ENCODE data around the gene C1QTNF5. TPM values are rescaled to one million over a fixed set of nuclear protein-coding genes. Genes with fewer than 3 reads are reported as not detected.

The C1QTNF5 gene
- total RNA-seq, 1 experiment from 2014 or later: 0.33 TPM

GRCh38 chr11:119316016-119316728, 24.5 kb downstream of the C1QTNF5 start:
- WGBS (ENCODE audit: extremely low coverage, insufficient read length, low lambda C conversion rate): no CpG with 5 or more reads among the region's 46 CpGs
- Histone ChIP-seq H3K4ac (ENCODE audit: low read depth, low read length) (no peak overlapping the region), H3K79me1 (ENCODE audit: insufficient read depth, low read depth, low read length, poor library complexity, severe bottlenecking) (no peaks in the 10 kb centered on the region), H2BK12ac (ENCODE audit: insufficient read length, low read depth, low read length) (no peak overlapping the region), H2BK15ac (ENCODE audit: low read depth, low read length) (no peak overlapping the region), H3K23me2 (ENCODE audit: insufficient read length, low read depth, low read length, poor library complexity, severe bottlenecking) (peaks cover 30% of the 10 kb centered on the region), H2AK5ac (ENCODE audit: insufficient read length, low read length) (no peak overlapping the region), H3K9ac (ENCODE audit: extremely low read depth, insufficient read length, low read length) (no peak overlapping the region), H3K56ac (ENCODE audit: insufficient read length, low read depth, low read length) (no peak overlapping the region), H3K27me3 (ENCODE audit: insufficient read depth, low read length) (peaks cover 9% of the 10 kb centered on the region; the same call in 1 of the 2 replicates), H3K79me2 (ENCODE audit: insufficient read depth, low read length) (no peaks in the 10 kb centered on the region), H2BK120ac (ENCODE audit: low read depth, low read length, poor library complexity, severe bottlenecking) (no peak overlapping the region), H3T11ph (ENCODE audit: low read length) (no peak overlapping the region), H3K4me1 (ENCODE audit: insufficient read depth, low read length) (peaks cover 15% of the 10 kb centered on the region; the same call in 1 of the 2 replicates), H2BK20ac (ENCODE audit: low read depth, low read length, poor library complexity, severe bottlenecking) (no peak overlapping the region), H3K4me2 (ENCODE audit: insufficient read depth, insufficient read length, low read length) (peak overlapping the region; percentile 77), H3K9me3 (ENCODE audit: control insufficient read depth, low read depth, low read length) (no peaks in the 10 kb centered on the region), H3K27ac (ENCODE audit: insufficient read length, low read depth, low read length) (no peak overlapping the region), H4K91ac (ENCODE audit: insufficient read length, low read depth, low read length) (no peak overlapping the region), H3K18ac (ENCODE audit: insufficient read length, low read depth, low read length) (no peak overlapping the region), H4K8ac (replicated peaks; ENCODE audit: insufficient read length, low read depth, low read length) (no peak overlapping the region), H3K23ac (ENCODE audit: insufficient read length, low read depth, low read length) (no peak overlapping the region), H4K20me1 (ENCODE audit: control insufficient read depth, insufficient read depth, insufficient read length) (no peaks in the 10 kb centered on the region), H2AFZ (ENCODE audit: low read length) (no peak overlapping the region), H2BK5ac (ENCODE audit: insufficient read length, low read length) (no peak overlapping the region), H3K14ac (ENCODE audit: insufficient read depth, low read length) (no peak overlapping the region), H4K5ac (ENCODE audit: insufficient read length, low read depth, low read length) (no peak overlapping the region)
- H3K4me1 Mint-ChIP-seq: peaks cover 38 to 45% of the 10 kb centered on the region in 2 experiments
- H3K27ac Mint-ChIP-seq: no peak overlapping the region
- peaks cover 0 to 19% (median 6%) of the 10 kb centered on the region in 3 experiments; a peak in 4 of 7 replicates for H3K36me3 Mint-ChIP-seq (ENCODE audit: insufficient read depth in 1 of 3, low read depth in 3 of 3)
- H3K9me3 Mint-ChIP-seq: no peaks in the 10 kb centered on the region
- TF ChIP-seq CTCF (conservative IDR thresholded peaks at IDR 0.05): no peak
- DNase-seq: no peak
- peak overlapping the region; percentile 66 to 77 for H3K4me3 Mint-ChIP-seq
- H3K27me3 Mint-ChIP-seq (ENCODE audit: low read depth): peaks cover 38% of the 10 kb centered on the region

Data from H9 (cell line).